Measurements from ENCODE around the gene MPDZ.

The MPDZ gene

DNA sequence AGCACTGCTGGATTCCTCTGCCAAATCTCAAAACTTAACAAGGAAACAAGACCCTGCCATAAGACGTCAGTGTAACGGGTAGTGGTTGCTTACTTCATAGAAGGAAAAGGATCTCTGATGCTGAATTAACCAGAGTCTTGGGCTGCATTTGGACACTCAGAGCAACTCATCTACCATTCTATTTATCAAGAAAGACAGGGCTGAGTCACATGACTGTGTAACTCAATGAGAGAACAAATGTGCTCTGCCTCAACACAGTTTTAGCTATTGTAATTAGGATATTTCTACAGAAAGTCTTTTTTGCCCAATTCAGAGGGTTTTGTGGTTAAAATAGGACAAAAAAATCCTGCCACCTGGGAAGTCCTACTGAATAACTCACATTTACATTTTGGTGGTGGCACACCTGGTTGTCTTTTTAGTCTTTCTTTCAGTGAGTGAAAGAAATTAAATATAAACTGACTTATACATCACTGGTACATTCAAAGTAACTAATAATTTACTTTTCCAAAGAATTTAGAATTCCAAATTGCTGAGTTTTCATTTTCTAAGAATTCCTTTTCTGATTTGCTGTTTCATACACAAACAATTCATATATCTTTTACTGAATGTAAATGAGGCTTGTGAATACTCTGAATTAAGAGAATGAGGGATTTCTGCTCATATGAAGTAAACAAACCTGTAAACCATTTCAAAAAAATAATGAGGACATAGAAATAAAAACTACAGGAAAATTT lies 104.4 kb downstream of the MPDZ start:
- no peak for DNase-seq

DNA sequence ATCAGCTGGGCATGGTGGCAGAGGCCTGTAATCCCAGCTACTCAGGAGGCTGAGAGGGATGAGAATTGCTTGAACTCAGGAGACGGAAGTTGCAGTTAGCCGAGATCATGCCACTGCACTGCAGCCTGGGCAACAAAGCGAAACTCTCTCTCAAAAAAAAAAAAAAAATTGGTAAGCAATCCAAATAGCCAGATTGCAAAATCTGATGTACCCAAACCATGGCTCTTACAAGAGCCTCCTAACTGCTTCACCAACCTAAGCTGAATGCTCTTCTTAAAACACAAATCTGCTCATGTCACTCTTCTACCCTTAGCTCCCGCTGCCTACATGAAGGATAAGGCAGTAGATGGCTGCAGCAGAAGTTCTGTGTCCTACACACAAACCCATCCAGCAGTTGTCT lies 105.9 kb downstream of the MPDZ start:
- DNase-seq: no peak

- no peak for DNase-seq
Observed at GRCh38 chr9:13171261-13171660, 108.2 kb downstream of the MPDZ start.

DNA sequence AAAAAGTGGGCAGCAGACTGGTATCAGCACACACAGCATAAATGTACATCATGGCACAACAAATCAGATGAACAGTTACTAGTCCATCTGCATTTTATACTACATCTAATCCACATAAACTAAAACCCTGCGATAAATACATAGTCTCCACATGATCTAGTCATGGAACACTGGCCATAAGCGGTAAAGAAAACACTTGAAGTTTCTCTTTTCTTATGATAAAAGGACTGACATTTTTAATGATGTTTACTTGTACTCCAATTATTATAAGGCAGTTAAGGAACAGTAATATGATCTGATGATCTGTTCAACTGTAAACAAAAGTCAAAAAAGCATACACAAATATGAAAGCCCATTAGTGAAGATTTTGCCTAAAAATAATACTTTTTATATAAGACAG lies 112.5 kb downstream of the MPDZ start:
- peak in 1 of 2 experiments; percentile 64 for DNase-seq

- DNase-seq: peak in 1 of 2 experiments; percentile 41
Observed at GRCh38 chr9:13165956-13166355, 113.5 kb downstream of the MPDZ start.

- peak; percentile 63 to 88 for DNase-seq
Observed at GRCh38 chr9:13165236-13165945, 114.1 kb downstream of the MPDZ start.

DNA sequence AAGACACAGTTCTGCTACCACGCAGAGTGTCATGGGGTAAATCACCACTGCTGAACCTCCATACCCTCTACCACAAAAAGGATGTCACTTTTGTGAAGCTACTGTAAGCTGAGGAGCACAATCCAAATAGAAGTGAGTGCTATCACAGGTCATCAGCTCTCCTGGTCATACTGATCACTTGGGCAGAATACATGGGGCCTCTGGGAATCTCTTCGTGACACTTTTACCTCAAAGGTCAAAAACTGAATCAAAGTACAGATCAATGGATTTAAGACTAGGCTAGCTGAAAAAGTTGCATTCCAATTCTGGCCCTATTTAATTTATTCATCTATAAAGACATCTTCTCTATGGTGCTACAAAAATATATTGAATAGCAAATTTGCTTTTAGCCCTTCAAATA lies 115.5 kb downstream of the MPDZ start:
- no peak for DNase-seq

DNA sequence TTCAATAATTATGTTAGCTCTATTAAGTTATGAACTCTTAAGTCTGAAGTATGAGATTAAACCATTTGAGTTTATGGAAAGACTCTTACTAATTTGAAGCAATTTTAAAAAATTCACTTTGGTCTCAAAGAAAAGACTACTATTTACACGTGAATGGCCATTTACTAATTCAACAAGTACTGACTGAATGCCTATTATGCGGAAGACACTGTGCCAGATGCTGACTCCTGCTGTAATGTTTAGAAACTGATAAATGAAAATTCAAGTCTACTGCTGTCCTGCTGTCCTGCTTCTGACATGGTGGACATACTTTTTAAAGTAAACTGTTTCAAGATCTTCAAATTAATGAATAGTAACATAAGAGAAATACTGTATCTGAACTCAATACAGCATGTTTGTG lies 116.2 kb downstream of the MPDZ start:
- DNase-seq: peak in 1 of 2 experiments; percentile 53

- no peak for DNase-seq
Observed at GRCh38 chr9:13160051-13160450, 119.4 kb downstream of the MPDZ start.

- no peak for DNase-seq
Observed at GRCh38 chr9:13158986-13159385, 120.5 kb downstream of the MPDZ start.

DNA sequence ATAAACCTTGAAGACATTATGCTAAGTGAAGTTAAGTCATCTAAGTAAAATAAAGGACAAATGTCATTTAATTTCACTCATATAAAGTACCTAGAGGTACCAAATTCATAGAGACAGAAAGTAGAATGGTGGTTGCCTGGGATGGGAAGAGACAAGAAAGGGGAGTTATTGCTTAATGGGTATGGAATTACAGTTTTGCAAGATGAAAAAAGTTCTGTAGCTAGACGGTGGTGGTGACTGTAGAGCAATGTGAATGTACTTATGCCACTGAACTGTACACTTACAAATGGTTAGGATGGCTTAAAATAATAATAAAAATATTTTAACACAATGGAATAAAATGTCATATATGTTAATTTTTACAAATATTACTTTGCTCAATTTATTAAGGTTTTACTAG lies 128.0 kb downstream of the MPDZ start:
- no peak for DNase-seq

DNA sequence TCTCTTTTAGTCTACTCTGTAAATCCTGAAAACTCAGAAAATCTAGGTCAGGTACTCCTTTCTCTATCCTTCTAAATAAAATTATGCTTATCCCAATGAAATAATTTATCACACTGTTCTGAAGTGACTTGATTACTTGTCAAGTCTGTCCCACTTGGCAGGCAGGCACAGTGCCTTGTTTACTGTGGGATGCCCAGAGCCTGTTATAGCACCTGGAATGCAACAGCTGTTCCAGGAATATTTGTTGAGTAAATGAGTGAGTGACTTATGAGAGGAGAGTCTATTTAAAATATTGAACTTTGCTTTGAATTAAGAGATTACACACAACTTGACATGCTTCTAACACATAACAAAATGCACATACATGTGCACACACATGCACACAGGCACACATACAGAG lies 130.0 kb downstream of the MPDZ start:
- DNase-seq: peak; percentile 39 to 82

DNA sequence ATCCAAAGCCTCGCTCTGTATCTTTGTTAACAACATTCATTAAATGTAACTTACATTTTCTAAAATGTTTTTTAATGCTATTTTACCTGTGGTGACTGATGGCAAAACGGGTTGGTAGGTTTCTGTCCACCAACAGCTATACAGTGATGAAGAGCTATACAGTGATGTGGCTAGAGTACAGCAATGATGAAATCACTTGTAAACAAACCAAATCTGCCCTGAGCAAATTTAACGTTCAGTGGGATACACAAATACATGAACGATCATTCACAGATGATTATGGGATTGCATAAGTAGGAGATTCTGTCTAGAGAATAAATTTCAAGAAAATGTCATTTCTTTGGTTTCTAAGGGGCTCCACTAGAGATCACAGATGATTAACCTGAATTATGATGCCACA lies 132.7 kb downstream of the MPDZ start:
- DNase-seq: no peak

GRCh38 chr9:13145340-13145739 lies 134.2 kb downstream of the MPDZ start:
- no peak for DNase-seq

DNA sequence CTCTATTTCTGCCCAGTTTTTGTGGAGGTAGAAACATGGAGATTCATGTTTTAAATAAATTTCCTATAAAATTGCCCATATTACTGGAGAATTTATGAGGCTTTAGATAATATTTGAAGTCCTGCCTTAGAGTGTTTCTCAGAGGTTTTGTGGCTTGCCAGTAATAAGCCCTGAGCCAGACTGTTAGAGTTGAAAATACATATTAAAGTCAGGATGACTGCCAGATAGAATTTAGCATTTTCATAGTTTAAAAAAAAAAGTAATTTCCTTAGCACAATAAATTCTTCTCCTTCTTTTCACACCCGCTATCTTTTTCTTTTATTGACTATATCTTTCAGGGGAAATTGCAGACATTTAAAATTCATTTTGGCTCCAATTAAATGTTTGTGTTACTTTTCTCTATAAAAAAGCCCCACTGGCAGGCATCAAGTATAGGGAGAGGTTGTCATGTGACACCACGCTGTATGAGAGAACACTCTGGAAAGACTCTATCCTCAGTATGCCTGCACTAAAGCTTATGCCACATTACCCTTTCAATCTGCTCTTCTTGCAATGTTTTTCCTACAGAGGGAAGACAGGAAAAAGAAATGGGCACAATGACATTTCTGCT lies 135.2 kb downstream of the MPDZ start:
- DNase-seq: no peak

- DNase-seq: peak in 1 of 2 experiments; percentile 54
Observed at GRCh38 chr9:13143281-13143680, 136.2 kb downstream of the MPDZ start.

GRCh38 chr9:13142776-13143175 lies 136.7 kb downstream of the MPDZ start:
- no peak for DNase-seq

DNA sequence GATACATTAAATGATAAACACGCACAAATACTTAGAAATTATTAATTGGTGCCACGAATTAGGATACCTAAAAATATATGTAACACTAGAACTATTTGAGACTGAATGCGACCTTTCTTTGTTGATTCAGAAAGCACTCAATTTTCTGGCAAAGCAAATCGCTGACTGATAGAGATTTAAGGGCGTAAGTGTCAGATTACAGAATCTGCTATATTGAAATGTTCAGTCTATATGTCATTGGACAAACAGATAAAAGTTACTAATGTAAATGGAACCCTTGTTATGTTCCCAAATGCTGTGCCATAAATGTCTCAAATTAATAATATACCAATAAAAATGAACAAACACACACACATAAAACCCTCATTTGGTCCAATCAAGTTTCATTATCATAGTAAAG lies 137.9 kb downstream of the MPDZ start:
- peak in 1 of 2 experiments; percentile 48 for DNase-seq

DNA sequence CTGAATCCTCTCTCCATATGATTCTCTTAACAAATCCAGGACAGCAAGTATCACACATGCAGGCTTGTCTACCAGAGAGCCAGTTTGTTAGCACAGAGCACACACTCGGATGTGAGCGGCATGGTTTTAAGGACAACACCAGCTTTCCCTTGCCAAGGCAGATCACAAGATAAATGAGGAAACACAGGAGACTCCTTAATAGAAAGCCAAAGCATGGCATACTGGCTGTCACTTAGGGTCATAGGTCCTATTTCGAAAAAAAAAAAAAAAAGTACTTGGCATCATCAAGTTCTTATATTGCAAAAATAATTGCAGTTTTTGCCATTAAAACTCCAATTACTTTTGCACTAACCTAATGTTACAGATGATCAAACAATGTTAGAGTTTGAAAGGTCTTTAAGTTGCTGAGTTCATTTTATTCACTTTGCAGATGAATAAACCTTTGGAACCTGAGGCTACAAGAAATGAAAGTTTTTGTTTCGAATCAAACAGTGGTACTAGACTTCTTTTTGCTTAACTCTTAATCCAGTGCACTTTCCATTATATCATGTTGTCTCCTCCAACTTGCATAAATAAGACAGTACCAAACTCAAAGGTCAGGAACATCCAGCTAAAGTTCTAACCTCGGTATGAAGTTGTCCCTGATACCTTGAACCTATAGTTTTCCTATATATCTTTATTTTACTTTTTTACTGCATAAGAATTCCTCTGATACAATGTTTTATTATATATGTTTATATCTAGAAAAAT lies 138.5 kb downstream of the MPDZ start:
- DNase-seq: no peak

GRCh38 chr9:13139641-13140171 lies 139.8 kb downstream of the MPDZ start:
- no peak for DNase-seq

DNA sequence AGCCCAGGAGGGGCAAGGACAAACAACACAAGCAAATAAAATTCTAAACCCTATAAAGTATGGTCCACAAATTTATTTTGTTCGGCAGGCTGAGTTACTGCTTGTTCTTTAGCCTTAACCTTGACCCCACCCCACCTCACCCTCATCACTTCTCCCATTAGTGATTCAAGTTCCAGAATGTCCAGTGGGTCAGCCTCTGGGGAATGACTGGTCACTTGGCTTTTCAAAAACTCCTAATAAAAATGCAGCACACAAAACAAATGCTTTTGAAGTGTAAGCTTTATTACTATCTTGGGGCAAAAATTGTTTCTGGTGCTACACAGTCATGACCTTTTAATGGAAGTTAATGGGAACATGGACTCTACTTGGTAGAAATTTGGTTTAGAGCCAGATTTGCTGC lies 142.1 kb downstream of the MPDZ start:
- no peak for DNase-seq

GRCh38 chr9:13131991-13132390 lies 147.5 kb downstream of the MPDZ start:
- DNase-seq: no peak

- no peak for DNase-seq
Observed at GRCh38 chr9:13131416-13131815, 148.1 kb downstream of the MPDZ start.
